Liver (tissue), 9 donors: Measurements from ENCODE around the gene ANKDD1B. TPM values are rescaled to one million over a fixed set of nuclear protein-coding genes. Genes with fewer than 3 reads are reported as not detected.

Experiments
- DNase-seq: peaks from one replicate; pipeline ENCODE4 v3.0.0-alpha.2; 2017; ENCODE audit warnings: low spot score
- H3K27ac ChIP-seq, 2 donors: one replicate each; pipeline ENCODE4 v1.7.0; 2013; ENCODE audit warnings: inconsistent platforms in 2 of 2, low read length in 2 of 2, control low read depth in 1 of 2, low read depth in 1 of 2, mild to moderate bottlenecking in 1 of 2
- H3K27me3 ChIP-seq, 4 donors: one replicate each; pipeline versions ENCODE4 v1.6.1 to v1.7.0; 2013; ENCODE audit warnings: low read length in 3 of 4, inconsistent platforms in 1 of 4, mild to moderate bottlenecking in 1 of 4, moderate library complexity in 1 of 4; ENCODE audit not compliant: control insufficient read depth in 4 of 4, insufficient read depth in 4 of 4
- H3K36me3 ChIP-seq, 4 donors: one replicate each; pipeline versions ENCODE4 v1.6.1 to v1.7.0; 2013; ENCODE audit warnings: low read length in 3 of 4, mild to moderate bottlenecking in 3 of 4, low read depth in 1 of 4, moderate library complexity in 1 of 4; ENCODE audit not compliant: control insufficient read depth in 4 of 4, insufficient read depth in 3 of 4
- H3K4me1 ChIP-seq, 4 donors: one replicate each; pipeline versions ENCODE4 v1.6.1 to v1.7.0; 2013; ENCODE audit warnings: low read length in 3 of 4, mild to moderate bottlenecking in 3 of 4, moderate library complexity in 1 of 4; ENCODE audit not compliant: control insufficient read depth in 4 of 4, insufficient read depth in 4 of 4
- H3K4me3 ChIP-seq, 3 donors: one replicate each; pipeline versions ENCODE4 v1.6.1 to v1.7.0; 2013; ENCODE audit warnings: low read length in 3 of 3, control low read depth in 1 of 3, low read depth in 1 of 3, mild to moderate bottlenecking in 1 of 3
- H3K9ac ChIP-seq, 2 donors: one replicate each; pipeline ENCODE4 v1.7.0; 2013; ENCODE audit warnings: low read length in 2 of 2, mild to moderate bottlenecking in 2 of 2, moderate library complexity in 2 of 2, control low read depth in 1 of 2, low read depth in 1 of 2
- H3K9me3 ChIP-seq, 4 donors: one replicate each; pipeline versions ENCODE4 v1.6.1 to v1.7.0; 2013; ENCODE audit warnings: low read length in 3 of 4; ENCODE audit not compliant: control insufficient read depth in 4 of 4
- CTCF ChIP-seq: fragments of 150-350 bp; IDR thresholded peaks from 2 replicates; pipeline ENCODE4 v1.5.1; 2017; ENCODE audit warnings: improper control_type of control experiment, low read depth, low read length; ENCODE audit not compliant: missing input control
- EGR1 ChIP-seq, 2 donors: IDR thresholded peaks; 2 replicates each; pipeline ENCODE4 v1.6.1; 2016 to 2018; ENCODE audit warnings: antibody characterized with exemption in 2 of 2, low read depth in 2 of 2
- FOXA2 ChIP-seq: IDR thresholded peaks from 2 replicates; pipeline ENCODE4 v1.6.1; 2016; ENCODE audit warnings: antibody characterized with exemption
- GABPA ChIP-seq, 2 donors: IDR thresholded peaks in 1 of 2; conservative IDR thresholded peaks in 1 of 2; 2 replicates each; pipeline ENCODE4 v1.6.1; 2016; ENCODE audit warnings: antibody characterized with exemption in 2 of 2, mild to moderate bottlenecking in 1 of 2, moderate library complexity in 1 of 2
- HNF4A ChIP-seq, 2 donors: conservative IDR thresholded peaks; 2 replicates each; pipeline ENCODE4 v1.6.1; 2016; ENCODE audit warnings: antibody characterized with exemption in 2 of 2, mild to moderate bottlenecking in 2 of 2
- HNF4G ChIP-seq: IDR thresholded peaks from 2 replicates; pipeline ENCODE4 v1.6.1; 2016; ENCODE audit warnings: antibody characterized with exemption
- JUND ChIP-seq, 2 donors: IDR thresholded peaks; 2 replicates each; pipeline ENCODE4 v1.6.1; 2016; ENCODE audit warnings: antibody characterized with exemption in 2 of 2
- MAX ChIP-seq: IDR thresholded peaks from 2 replicates; pipeline ENCODE4 v1.6.1; 2016; ENCODE audit warnings: antibody characterized with exemption
- NR2F2 ChIP-seq: IDR thresholded peaks from 2 replicates; pipeline ENCODE4 v1.6.1; 2016; ENCODE audit warnings: antibody characterized with exemption
- RAD21 ChIP-seq, 2 donors: IDR thresholded peaks; 2 replicates each; pipeline ENCODE4 v1.6.1; 2016; ENCODE audit warnings: antibody characterized with exemption in 2 of 2, mild to moderate bottlenecking in 2 of 2
- REST ChIP-seq: IDR thresholded peaks from 2 replicates; pipeline ENCODE4 v1.6.1; 2016; ENCODE audit warnings: antibody characterized with exemption, mild to moderate bottlenecking
- RXRA ChIP-seq, 2 donors: IDR thresholded peaks; 2 replicates each; pipeline ENCODE4 v1.6.1; 2017 to 2018; ENCODE audit warnings: antibody characterized with exemption in 2 of 2, mild to moderate bottlenecking in 1 of 2
- SP1 ChIP-seq: IDR thresholded peaks from 2 replicates; pipeline ENCODE4 v1.6.1; 2018; ENCODE audit warnings: antibody characterized with exemption, mild to moderate bottlenecking
- TAF1 ChIP-seq: conservative IDR thresholded peaks from 2 replicates; pipeline ENCODE4 v1.6.1; 2016; ENCODE audit warnings: antibody characterized with exemption, mild to moderate bottlenecking
- YY1 ChIP-seq: IDR thresholded peaks from 2 replicates; pipeline ENCODE4 v1.6.1; 2016; ENCODE audit warnings: antibody characterized with exemption, mild to moderate bottlenecking
- whole genome bisulfite sequencing: extraction: QIAGEN DNeasy Blood & Tissue Kit; methylation state at CpG from one replicate; pipeline ENCODE4 v1.1.7; 2013; 5-methylcytosine and 5-hydroxymethylcytosine counted together
- polyA plus RNA-seq, 2 donors: library from polyadenylated mRNA; stranded (reverse) in 1 of 2; unstranded in 1 of 2; fragments of 200-250 nt in 1 of 2; fragments of >200 nt in 1 of 2; fragmentation: Nextera tagmentation in 1 of 2; extraction: Ambion mirVana in 1 of 2; gene quantifications; one replicate each; pipeline versions ENCODE4 v1.2.1 to v1.2.3, GENCODE V29; 2013 to 2015
- total RNA-seq, 2 donors: library from RNA; depleted of rRNA; stranded (reverse); fragments of >200 nt; gene quantifications; one replicate each; pipeline ENCODE4 v1.2.3, GENCODE V29; 2014
- donor health status: healthy.
- donor health status: healthy.
- donor health status: healthy.
- donor health status: healthy.
- donor health status: healthy.

Gene ANKDD1B
- total and polyA plus RNA-seq, 4 donors: 0.05 to 1.4 (median 0.52) TPM

GRCh38 chr5:75678155-75678554, 66.9 kb downstream of the ANKDD1B start:
- WGBS: 64% methylated on average over 3 of the region's 3 CpGs
- H3K27ac ChIP-seq: no peak overlapping the region
- peaks cover 0 to 5% (median 2%) of the 10 kb centered on the region in 4 donors for H3K36me3 ChIP-seq
- peaks cover 0 to 1% (median 0%) of the 10 kb centered on the region in 4 donors for H3K4me1 ChIP-seq
- DNase-seq: no peak
- no peaks in the 10 kb centered on the region for H3K9me3 ChIP-seq
- TF ChIP-seq EGR1 (IDR thresholded peaks at IDR 0.05; ENCODE audit: low read depth in 2 of 2) (no peak), REST (no peak), CTCF (no peak), SP1 (no peak), HNF4G (no peak), HNF4A (conservative IDR thresholded peaks at IDR 0.05) (no peak), MAX (no peak), TAF1 (no peak), NR2F2 (no peak), JUND (IDR thresholded peaks at IDR 0.05) (no peak)
- no peak overlapping the region for H3K9ac ChIP-seq
- no peaks in the 10 kb centered on the region for H3K27me3 ChIP-seq
- H3K4me3 ChIP-seq: no peak overlapping the region

- H3K27ac ChIP-seq: peak overlapping the region in 1 of 2 donors; percentile 23
- H3K4me1 ChIP-seq: peaks cover 0 to 1% (median 0%) of the 10 kb centered on the region in 4 donors
- peak overlapping the region in 1 of 2 donors; percentile 84 for H3K9ac ChIP-seq
- peaks cover 0 to 2% (median under 1%) of the 10 kb centered on the region in 4 donors for H3K36me3 ChIP-seq
- 22% methylated on average over 2 of the region's 2 CpGs for WGBS
- H3K9me3 ChIP-seq: no peaks in the 10 kb centered on the region
- DNase-seq: no peak
- peak; percentile 80 for TF ChIP-seq CTCF
- TF ChIP-seq RXRA (IDR thresholded peaks at IDR 0.05): no peak
- TF ChIP-seq FOXA2: no peak
- TF ChIP-seq HNF4A (conservative IDR thresholded peaks at IDR 0.05): peak in 1 of 2 donors; percentile 4
- TF ChIP-seq MAX: no peak
- peak; percentile 77 to 81 for TF ChIP-seq RAD21 (IDR thresholded peaks at IDR 0.05)
- TF ChIP-seq GABPA (IDR thresholded peaks at IDR 0.05 in 1 of 2, conservative IDR thresholded peaks at IDR 0.05 in 1 of 2): no peak
- peak; percentile 39 for TF ChIP-seq YY1
- TF ChIP-seq JUND (IDR thresholded peaks at IDR 0.05): no peak
- H3K4me3 ChIP-seq: peak overlapping the region in 1 of 3 donors; percentile 45
- H3K27me3 ChIP-seq: no peaks in the 10 kb centered on the region
These were observed 70.0 kb downstream of the ANKDD1B start for GRCh38 chr5:75681125-75681830.
